ENCODE data around the gene FARSB.
A peak's percentile ranks its signal among the peaks of the same experiment; 100 is the strongest.

Gene FARSB

DNA sequence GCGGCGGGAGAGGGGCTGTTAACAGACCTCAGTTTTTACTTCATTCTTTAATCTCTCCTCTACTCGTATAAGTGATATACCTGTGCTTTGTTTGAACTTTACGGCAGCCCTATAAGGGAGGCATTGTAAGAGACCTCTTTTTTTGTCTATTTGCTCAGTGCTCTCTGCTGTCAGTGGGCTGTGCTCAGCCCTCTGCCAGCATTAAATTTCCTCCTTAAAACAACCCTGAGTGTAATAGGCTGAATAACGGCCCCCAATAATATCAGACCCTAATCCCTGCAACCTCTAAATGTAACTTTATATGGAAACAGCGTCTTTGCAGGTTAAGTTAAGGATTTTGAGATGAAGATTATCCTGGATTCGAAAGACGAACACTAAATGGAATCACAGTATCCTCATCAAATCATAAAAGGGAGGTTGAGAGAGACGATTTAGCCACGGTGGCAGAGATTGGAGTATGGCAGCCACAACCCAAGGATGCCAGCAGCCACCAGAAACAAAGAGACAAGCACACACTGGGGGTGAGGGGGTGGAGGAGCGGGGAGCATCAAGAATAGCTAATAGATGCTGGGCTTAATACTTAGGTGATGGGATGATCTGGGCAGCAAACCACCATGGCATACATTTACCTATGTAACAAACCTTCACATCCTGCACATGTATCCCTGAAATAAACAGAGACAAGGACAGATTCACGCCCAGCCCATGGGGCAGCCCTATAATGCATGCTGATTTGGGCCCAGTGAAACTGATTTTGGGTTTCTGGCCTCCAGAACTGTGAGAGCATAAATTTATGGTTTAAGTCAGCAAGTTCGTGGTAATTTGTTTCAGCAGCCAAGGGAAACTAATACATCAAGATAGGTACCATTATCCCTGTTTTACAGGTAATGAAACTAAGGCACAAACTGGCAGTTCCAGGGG is 894 bp upstream of the FARSB start:
- DNase-seq = peak; percentile 49

DNA sequence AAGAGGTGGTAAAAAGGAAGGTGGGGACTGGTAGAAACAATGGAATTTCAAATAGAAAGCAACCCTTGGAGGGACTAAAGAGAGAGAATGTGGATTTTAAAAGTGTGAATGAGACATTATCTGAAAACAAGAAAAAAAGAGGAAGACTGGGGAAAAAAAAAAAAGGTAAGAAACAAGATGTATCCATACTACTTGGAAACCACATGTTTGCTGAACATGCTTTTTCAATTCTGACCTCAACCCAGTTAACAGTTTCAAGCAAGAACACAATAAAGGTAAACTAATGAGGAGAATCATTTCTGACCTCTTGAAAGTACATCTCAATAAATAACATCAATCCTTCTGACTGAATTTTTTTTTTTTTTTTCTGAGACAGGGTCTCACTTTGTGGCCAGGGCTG is 2.6 kb downstream of the FARSB start:
- no peak for DNase-seq

DNA sequence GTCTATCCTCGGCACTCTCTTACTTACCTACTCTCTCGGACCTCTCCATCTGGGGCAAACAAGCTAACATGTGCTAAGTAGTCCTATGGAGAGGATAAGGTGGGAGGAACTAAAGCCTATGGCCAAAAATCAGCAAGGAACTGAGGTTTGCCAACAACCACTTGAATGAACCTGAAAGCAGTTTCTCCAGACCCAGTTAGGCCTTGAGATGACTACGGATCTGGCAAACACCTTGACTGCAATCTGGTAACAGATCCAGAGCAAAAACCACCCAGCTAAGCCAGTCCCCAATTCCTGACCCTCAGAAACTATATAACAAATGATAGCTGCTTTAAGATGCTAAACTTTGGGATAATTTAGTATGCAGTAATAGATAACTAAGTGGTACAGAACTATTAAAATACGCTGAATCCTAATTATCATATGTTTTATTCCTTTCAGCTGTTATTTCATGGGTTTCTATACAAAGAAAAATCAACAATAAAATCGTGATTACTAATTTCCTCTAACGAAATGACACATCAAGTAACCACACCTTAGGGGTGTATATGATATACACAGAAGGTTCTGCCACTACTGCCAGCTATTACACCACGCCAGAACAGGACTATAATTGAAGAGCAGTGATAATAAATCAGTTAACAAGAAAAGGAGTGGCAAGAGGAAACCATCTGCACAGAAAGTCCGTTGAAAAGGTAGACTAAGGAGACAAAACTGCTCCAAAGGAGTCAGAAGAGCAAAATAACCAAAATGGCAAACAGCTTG is 3.2 kb downstream of the FARSB start:
- no peak for DNase-seq

DNA sequence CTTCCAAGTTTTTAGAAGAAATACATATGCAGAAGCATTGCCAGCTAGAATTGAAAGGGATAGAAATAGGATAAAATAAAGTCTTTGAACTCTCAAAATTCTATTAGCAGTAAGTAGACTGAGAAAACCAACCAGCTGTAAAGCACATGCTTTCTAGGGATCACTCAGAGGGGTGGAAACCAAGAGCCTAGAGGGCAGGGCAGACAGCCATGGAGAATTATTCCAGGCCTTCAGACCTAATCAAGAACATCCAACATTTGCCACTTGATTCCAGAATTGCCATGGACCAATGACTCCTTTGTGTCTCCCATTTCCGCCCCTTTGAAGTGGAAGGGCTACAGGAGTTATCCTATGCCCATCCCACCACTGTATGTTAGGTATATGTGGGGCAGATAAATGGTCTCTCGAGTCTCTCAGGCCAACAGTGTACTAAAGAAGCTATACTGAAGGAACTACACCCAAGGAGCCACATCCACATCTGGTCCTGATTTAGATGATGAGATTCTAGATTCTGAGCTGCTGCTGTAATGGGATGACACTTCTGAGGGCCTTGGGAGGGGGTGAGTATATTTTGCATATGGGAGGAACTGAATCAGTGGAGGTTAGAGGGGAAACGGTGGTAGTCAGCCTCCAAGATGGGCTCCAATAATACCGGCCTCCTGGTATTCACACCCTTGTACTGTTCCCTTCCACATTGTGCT is 4.0 kb downstream of the FARSB start:
- no peak for DNase-seq

DNA sequence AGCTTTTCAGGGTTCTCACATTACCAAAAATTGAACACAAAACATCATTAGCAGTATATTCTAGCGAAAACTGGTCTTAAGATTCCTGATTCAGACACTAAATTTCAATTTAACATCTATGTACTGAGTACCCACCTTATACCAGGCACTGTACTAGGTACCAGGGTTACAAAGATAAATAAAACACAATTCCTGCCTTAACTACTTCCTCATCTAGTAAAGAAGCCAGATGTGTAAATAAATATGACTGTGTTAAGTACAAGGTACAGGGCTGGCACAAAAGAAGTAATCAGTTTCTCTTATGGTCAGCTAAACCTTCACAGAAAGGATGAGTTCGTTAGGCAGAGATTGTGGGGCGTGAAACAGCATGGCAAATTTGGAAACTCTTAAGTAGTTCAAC is 6.1 kb downstream of the FARSB start:
- no peak for DNase-seq

DNA sequence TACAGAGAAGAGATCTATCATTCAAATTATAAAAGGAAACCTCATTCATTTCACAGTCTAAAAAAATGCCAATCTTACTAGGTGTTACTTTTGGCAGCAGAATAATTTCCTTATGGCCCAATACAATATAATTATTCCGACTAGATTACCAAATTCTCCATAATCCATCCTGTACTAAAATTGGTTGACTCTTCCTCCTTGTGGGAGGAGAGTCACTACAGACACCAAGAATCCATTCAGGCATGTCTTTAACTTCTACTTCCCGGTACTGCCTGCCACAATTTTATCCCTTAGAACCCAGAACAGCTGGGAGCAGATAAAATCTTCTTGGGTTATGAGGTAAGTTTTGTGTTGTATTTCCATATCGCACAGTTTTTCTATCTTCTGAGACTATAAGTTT is 9.9 kb downstream of the FARSB start:
- no peak for DNase-seq

DNA sequence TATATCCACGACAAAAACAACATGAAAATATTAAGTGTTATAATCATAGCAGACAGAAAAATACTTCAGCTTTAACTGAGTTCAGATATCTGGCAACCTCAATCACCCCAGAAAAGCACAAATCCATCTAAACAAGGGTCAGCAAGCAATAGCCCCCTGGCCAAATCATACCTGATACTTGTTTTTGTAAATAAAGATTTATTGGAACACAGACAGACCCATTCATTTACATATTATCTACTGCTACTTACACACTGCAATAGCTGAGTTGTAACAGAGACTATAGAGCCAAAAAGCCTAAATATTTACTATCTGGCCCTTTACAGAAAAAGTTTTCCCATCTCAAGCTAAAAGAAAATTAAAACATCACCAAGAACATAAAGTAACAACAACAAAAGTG is 12.8 kb downstream of the FARSB start:
- DNase-seq = no peak

DNA sequence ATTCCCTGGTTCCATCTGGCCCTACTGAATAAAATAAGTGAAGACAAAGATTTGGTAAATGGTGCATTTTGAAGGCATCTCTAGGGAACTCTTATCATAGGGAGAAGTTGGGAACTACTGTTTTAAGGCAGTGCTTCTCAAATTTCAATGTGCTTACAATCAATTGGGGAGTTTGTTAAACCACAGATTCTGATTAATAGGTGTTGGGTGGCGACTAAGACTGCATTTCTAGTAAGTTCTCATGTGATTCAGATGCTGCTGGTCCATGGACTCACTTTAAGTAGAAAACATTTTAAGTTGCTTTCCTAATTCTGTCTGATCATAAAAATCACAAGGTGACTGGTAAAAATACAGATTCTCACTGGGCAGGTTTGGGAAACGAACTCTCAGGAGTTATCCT is 14.6 kb downstream of the FARSB start:
- no peak for DNase-seq

DNA sequence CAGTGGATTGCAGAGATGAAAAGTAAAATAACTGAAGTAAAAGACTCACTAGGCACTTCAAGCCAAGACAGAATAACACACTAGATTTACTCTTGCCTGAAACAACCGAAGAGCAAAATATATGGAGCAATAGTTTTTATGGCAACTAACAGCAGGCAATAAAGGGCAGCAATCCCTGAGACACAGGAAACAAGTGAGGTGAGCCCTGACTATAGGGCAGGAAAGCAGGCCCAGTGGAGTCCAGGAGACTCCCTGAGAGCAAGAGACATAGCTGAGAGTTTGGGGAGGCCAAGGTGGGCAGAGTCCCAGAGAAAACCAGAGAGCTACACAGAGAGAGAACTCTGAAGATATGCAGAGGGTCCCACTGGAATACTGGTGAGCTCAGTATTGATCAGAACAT is 18.8 kb downstream of the FARSB start:
- no peak for DNase-seq

DNA sequence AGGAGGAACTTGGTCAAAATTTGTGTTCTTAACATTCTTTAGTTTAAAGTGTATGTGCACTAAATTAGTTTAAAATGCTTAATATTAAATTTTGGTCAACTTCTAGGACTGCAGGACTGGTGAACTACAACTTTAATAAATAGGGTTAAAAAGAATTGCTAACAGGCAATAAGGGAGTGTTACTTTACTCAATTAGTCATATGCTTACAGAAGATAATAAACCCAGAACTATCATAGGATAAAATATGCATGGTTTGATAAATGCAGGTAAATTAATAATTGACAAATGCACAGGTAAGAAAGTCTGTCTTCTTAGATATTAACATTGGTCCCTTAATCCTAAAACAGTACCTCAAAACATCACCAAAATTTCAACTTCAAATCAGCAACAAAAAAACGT is 20.6 kb downstream of the FARSB start:
- no peak for DNase-seq

DNA sequence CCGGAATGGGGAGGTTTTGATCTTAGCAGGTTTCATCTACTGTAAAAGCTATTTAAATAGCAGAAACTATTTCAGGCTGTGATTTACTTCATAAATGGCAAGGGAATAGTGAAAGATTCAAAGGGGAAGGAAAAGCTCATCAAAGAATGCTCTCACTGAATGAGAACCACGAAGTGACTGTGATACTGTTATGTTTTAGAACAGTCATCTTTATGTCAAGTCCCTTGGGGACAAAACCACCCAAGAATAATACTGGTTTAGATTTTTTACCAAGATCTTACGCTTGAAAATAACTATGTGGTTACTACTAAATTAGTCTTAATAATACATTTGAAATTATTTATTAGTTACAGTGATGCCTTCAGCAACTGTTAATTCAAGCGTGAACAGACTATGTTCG is 28.1 kb downstream of the FARSB start:
- no peak for DNase-seq

DNA sequence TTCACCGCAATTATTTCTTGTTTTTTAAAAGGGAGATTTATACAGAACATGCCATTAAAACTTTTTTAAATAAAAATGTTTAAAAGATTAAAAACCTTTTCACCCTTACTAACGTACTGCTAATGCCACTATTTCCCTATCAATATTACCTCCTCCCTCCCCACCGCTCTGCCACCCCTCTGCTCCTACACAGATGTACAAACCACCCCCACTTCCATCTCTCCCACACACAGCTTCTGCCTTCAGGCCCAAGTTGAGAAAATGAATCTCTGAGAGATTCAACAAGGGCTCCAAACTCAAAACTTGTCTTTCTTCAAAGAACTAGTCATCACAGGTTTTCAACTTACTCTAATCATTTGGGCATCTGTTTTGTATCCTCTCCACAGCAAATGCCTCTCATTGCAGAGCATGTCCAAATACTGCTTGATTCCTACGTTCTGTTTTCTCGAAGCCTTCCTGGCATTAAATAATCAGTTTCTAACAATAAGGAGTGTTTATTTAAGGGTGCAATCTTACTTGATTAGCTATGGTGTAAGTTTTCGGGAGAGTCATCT is 32.1 kb downstream of the FARSB start:
- DNase-seq = no peak

DNA sequence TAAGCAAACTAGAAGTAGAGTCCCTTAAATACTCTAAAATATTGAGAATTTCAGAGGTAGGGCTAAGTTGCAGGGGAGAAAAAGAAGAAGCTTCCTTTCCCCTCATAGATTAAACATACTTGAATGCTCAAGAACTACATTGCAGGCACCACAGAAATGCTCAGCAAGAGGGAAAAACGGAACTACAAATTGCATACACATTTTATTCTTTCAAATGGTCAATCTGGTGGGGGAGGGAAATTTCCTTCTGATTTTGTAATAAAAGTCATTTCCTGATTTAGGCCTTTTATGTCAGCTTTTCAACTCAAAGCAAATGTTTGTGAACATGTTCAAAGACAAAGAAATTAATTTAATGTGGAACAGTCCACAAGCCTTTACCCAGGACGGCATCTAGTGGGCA is 33.0 kb downstream of the FARSB start:
- DNase-seq = no peak

DNA sequence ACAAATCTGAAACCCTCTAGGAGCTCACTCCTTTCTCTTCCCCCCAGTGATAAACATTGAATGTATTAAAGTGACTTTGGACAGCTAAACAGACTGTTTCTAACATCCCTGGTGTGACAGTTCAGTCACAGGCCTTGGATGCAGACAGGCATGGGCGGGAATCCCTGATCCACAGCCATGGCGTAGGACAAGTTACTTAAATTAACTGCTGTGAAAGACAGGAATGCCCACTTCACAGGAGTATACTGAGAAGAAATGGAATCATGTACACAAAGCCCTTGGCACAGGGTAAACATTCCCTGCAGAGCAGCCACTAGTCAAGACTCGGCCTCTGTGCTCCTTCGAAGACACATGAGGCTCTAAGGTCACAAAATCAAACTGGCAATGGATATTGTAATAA is 34.0 kb downstream of the FARSB start:
- no peak for DNase-seq

DNA sequence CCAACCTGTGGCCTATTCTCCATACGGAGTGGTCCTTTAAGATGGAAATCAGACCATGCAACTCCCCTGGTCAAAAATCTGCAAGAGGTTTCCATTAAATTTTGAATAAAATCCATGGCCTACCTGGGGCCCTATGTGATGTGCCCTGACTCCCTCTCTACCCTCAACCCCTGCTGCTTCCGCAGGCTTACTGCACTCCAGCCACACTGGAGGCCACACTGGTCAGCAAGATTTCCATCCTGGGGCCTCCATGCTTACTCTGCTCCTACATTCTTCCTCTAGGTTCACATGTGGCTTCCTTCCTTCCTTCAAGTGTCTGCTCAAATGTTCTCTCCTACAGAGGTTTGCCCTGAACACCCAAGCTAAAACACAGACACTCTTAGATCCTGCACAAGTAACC is 40.6 kb downstream of the FARSB start:
- no peak for DNase-seq

DNA sequence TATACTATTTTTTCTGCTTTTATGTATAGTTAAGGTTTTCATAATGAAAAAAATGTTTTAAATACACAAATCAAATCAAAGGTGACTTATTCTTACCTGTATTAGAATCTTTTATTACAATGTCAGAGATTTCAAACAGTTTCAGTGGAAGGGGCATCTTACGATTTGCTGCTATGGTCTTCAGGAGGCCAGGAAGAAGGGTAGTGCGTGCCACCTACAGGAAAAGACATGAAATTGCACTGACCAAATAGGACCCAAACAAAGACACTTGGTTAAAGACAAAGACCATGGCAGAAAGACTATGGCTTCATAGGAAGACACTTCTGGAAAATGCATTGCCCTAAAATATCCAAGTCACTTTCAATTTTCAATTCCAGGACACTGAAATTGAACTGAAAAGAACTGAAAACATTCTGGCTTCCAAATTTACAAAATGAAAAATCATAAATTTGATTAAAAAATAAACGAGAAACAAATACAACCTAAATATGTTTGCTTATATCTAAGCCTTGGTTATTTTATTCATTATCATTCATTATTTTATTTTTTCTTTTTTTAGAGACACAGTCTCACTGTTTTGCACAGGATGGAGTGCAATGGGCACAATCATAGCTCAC is 42.1 kb downstream of the FARSB start:
- DNase-seq = peak; percentile 65

DNA sequence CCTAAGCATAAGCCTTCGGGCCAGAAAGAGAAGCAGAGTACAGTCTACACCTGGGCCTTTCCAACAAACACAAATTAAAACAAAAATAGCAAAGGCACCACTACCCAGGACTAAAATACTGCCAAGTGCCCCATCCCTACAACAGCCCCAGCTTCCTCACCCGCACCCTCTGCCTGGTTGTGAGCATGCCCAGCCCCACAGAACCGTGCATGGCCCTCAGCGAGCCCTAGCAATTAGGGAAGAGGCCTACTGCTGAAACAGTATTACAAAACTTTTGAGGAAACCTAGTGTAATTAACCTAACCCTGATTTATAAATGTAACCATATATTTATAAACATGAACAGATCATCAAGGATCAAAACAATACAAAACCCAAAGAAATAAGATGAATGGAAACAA is 44.2 kb downstream of the FARSB start:
- no peak for DNase-seq

DNA sequence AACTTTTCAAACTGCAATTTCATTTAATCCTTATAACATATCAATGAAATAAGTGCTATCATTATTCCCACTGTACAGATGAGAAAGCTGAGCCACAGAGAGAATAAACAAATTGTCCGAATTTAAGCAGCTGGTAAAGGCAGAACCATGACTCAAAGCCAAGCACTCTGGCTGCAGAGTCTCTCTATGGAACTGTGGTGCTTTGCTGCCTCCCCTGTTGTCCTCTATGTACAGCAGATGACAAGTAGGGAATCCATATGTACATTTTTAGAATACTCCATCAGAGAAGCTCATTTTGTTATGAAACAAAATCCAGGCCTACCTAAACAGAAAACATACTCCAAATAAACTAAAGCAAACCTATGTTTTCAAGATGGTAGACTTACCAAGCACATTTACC is 45.1 kb downstream of the FARSB start:
- peak; percentile 10 for DNase-seq

DNA sequence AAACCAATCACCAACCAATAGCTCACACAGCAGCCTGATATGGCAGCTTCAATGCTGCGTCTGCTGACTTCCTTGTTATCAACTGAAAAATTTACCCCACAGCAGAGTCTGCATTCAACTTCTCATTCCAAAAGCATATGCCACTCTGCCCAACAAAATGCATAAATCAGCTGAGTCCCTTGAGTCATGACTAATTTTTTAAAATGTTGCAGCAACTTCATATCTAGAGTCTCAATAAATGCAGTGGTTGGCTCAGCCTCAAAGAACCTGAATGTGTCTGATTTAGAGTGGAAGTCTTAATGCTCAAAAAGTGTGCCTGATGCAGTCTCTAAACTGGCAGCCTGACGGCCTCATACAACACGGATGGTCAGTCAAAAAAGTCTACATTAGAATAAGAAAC is 46.5 kb downstream of the FARSB start:
- DNase-seq = no peak

DNA sequence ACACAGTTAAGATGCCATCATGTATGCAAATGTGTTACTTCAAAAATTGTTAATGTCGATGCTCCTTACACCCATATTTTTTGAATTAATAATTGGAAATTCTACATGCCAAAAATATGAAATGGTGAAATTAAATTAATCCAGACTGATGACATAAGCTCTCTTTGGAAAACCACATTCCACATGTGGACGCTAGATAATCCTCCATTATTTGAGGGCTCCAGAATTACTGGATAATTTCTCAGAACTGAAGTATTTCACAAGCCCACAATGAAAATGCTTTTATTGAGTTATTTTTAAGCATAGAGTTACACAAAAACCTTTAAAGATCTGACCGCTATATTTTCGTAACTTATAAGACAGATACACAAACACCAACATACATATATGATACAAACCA is 47.8 kb downstream of the FARSB start:
- no peak for DNase-seq

DNA sequence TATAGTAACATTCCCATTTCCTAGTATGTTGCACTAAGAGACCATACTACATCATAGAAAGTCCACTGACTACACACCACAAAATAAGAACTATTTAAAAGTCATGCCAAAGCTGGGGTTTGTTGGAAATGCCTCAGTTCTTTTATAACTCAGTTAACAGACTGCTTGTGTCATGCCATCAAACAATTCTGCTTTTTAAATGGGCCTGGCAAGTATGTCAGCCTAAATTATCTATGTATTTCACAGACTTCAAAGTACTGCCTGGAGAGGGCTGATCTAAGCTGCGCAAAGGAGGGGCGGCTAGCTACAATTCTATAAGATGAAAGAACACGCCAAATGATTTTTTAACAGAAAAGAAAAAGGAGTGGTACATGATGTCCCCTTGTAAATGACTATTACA is 49.6 kb downstream of the FARSB start:
- no peak for DNase-seq

DNA sequence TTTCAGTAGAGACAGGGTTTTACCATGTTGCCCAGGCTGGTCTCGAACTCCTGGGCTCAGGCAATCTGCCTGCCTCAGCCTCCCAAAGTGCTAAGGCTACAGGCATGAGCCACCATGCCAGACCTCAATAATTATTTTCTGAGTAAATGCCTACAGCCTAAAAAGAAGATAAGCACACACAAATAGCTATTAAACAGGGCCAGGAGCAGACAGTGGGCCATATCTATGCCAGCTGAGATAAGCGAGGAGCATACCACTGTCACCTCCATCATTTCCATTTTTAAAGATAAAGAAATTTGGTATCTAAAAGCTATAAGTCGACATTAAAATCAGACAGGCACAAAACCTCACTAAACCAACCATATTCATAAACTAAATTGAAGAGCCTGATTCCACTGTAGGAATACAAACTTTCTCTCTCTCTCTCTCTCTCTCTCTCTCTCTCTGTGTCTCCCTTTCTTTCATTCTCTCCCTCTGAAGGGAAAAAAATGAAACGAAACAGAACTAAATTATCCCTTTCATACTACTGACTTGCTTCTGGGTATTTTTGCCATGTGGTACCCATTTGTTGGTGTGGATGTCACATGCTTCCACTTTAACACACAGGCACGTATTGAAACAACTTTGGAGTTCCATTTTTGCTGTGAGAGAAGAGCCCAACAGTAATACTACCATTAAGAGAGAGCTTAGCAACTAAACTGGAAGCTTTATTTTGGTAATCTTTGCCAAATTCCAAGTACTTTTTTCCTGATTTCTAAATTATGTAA is 51.0 kb downstream of the FARSB start:
- no peak for DNase-seq

Measured in NCI-H82 (cell line).